ENCODE data around the gene AMPD1. TPM values are rescaled to one million over a fixed set of nuclear protein-coding genes. Genes with fewer than 3 reads are reported as not detected.

The AMPD1 gene
- polyA plus RNA-seq, 1 donor (not counting 4 experiments of a cell fraction or from before 2014, with no cell fraction given), result not detected

DNA sequence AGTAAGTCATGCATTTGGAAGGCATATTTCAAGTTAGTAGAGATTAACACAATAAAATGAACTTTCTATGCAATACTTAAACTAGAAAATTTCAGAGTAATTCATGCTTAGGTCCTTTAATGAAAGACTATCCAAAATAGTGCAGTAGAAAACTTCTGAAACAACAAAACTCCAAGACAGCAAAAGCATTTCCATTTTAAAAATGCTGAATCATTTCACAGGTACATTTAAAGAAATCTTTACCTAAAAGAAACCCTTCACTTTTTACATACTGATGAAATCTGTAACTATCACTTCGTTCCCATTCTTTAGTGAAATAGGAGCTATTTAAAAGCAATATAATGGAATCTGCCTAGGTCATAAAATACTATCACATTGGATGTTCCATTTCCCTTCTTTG, 45.0 kb upstream of the AMPD1 start:
- H3K4me2 ChIP-seq (ENCODE audit: control insufficient read depth, extremely low read depth, insufficient read depth, low read depth, low read length), result no peak overlapping the region
- no peaks in the 10 kb centered on the region for H3K4me1 ChIP-seq (ENCODE audit: control insufficient read depth, extremely low read depth, insufficient read depth, low read length)
- no peaks in the 10 kb centered on the region for H3K9me1 ChIP-seq (ENCODE audit: control insufficient read depth, extremely low read depth, insufficient read depth, low read length)
- DNase-seq (ENCODE audit: low read depth, low spot score), result no peak
- peaks cover 75% of the 10 kb centered on the region for H3K79me2 ChIP-seq (ENCODE audit: control insufficient read depth, insufficient read depth, low read length)
- no peak overlapping the region for H3K9ac ChIP-seq (ENCODE audit: control insufficient read depth, extremely low read depth, insufficient read depth, low read length)
- no peaks in the 10 kb centered on the region for H3K27me3 ChIP-seq (ENCODE audit: control insufficient read depth, extremely low read depth, insufficient read depth, low read length)
- peaks cover 13% of the 10 kb centered on the region for H4K20me1 ChIP-seq (ENCODE audit: control insufficient read depth, extremely low read depth, insufficient read depth, low read length)
- no peak overlapping the region for H3K27ac ChIP-seq (ENCODE audit: control insufficient read depth, insufficient read depth, low read length)
- H3K4me3 ChIP-seq (ENCODE audit: control insufficient read depth in 2 of 3, extremely low read depth in 1 of 3, insufficient read depth in 2 of 3, low read depth in 1 of 3, low read length in 3 of 3), result no peak overlapping the region
- H3K9me3 ChIP-seq (ENCODE audit: control insufficient read depth, low read depth, low read length), result no peaks in the 10 kb centered on the region
- TF ChIP-seq, protein P1, sequence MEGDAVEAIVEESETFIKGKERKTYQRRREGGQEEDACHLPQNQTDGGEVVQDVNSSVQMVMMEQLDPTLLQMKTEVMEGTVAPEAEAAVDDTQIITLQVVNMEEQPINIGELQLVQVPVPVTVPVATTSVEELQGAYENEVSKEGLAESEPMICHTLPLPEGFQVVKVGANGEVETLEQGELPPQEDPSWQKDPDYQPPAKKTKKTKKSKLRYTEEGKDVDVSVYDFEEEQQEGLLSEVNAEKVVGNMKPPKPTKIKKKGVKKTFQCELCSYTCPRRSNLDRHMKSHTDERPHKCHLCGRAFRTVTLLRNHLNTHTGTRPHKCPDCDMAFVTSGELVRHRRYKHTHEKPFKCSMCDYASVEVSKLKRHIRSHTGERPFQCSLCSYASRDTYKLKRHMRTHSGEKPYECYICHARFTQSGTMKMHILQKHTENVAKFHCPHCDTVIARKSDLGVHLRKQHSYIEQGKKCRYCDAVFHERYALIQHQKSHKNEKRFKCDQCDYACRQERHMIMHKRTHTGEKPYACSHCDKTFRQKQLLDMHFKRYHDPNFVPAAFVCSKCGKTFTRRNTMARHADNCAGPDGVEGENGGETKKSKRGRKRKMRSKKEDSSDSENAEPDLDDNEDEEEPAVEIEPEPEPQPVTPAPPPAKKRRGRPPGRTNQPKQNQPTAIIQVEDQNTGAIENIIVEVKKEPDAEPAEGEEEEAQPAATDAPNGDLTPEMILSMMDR (optimal IDR thresholded peaks at IDR 0.05 in 1 of 3, IDR thresholded peaks at IDR 0.05 in 1 of 3, conservative IDR thresholded peaks at IDR 0.05 in 1 of 3; ENCODE audit: extremely low read depth in 1 of 3, insufficient read depth in 2 of 3, low read length in 3 of 3), result no peak
- no peak for TF ChIP-seq EZH2 (IDR thresholded peaks at IDR 0.05; ENCODE audit: low read length)
- H3K36me3 ChIP-seq (ENCODE audit: control insufficient read depth in 2 of 2, extremely low read depth in 1 of 2, insufficient read depth in 2 of 2, low read length in 2 of 2), result peaks cover 15 to 27% of the 10 kb centered on the region in 2 experiments
- FAIRE-seq, result no peak
- dilution Hi-C loops (cut with MboI; ENCODE audit: extremely low pct_ligation_motif_present, low sequenced_read_pairs), result no loop called here
- no peak overlapping the region for H2AFZ ChIP-seq (ENCODE audit: control insufficient read depth, low read length)

DNA sequence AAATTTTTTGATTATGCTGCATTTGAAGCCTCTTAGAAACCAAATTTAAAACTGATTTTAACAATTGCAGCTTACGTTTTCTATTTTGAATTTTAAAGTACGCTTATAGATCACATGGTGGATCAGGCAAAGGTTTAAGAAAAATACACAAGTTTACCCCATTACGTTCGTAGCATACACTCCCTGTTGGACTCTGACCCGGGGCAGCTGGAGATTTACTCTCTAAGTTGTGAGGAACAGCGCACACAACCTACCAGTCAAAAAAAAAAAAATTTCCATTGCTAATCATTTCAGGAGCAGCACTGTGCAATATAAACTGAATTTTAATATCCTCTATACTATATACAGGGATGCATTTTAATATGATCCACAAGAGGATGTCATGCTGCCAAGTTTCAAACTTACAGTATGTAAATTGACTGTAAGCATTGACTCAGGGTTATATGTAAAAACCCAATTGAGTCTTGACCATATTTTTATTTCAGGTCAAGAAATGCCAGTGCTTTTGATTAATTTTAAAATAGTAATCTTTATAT, 42.0 kb upstream of the AMPD1 start:
- Histone ChIP-seq H4K20me1 (ENCODE audit: control insufficient read depth, extremely low read depth, insufficient read depth, low read length) (peaks cover 11% of the 10 kb centered on the region), H3K36me3 (ENCODE audit: control insufficient read depth in 2 of 2, extremely low read depth in 1 of 2, insufficient read depth in 2 of 2, low read length in 2 of 2) (peaks cover 22 to 28% of the 10 kb centered on the region in 2 experiments)
- no peak for TF ChIP-seq EZH2 (IDR thresholded peaks at IDR 0.05; ENCODE audit: low read length)
- TF ChIP-seq, protein P1 (optimal IDR thresholded peaks at IDR 0.05 in 1 of 3, IDR thresholded peaks at IDR 0.05 in 1 of 3, conservative IDR thresholded peaks at IDR 0.05 in 1 of 3; ENCODE audit: extremely low read depth in 1 of 3, insufficient read depth in 2 of 3, low read length in 3 of 3), result no peak

More for the DNA sequence above, 42.0 kb upstream of the AMPD1 start:
- Histone ChIP-seq H3K4me3 (ENCODE audit: control insufficient read depth in 2 of 3, extremely low read depth in 1 of 3, insufficient read depth in 2 of 3, low read depth in 1 of 3, low read length in 3 of 3) (no peak overlapping the region), H3K9me3 (ENCODE audit: control insufficient read depth, low read depth, low read length) (no peaks in the 10 kb centered on the region), H2AFZ (ENCODE audit: control insufficient read depth, low read length) (no peak overlapping the region), H3K27me3 (ENCODE audit: control insufficient read depth, extremely low read depth, insufficient read depth, low read length) (no peaks in the 10 kb centered on the region), H3K4me2 (ENCODE audit: control insufficient read depth, extremely low read depth, insufficient read depth, low read depth, low read length) (no peak overlapping the region), H3K4me1 (ENCODE audit: control insufficient read depth, extremely low read depth, insufficient read depth, low read length) (no peaks in the 10 kb centered on the region), H3K79me2 (ENCODE audit: control insufficient read depth, insufficient read depth, low read length) (peaks cover 48% of the 10 kb centered on the region), H3K27ac (ENCODE audit: control insufficient read depth, insufficient read depth, low read length) (no peak overlapping the region), H3K9ac (ENCODE audit: control insufficient read depth, extremely low read depth, insufficient read depth, low read length) (no peak overlapping the region), H3K9me1 (ENCODE audit: control insufficient read depth, extremely low read depth, insufficient read depth, low read length) (no peaks in the 10 kb centered on the region)
- DNase-seq (ENCODE audit: low read depth, low spot score) (no peak), FAIRE-seq (no peak)
- dilution Hi-C loops (cut with MboI; ENCODE audit: extremely low pct_ligation_motif_present, low sequenced_read_pairs), result no loop called here

Data from keratinocyte (primary cell).